Measurements from ENCODE around the gene OTOP3.

DNA sequence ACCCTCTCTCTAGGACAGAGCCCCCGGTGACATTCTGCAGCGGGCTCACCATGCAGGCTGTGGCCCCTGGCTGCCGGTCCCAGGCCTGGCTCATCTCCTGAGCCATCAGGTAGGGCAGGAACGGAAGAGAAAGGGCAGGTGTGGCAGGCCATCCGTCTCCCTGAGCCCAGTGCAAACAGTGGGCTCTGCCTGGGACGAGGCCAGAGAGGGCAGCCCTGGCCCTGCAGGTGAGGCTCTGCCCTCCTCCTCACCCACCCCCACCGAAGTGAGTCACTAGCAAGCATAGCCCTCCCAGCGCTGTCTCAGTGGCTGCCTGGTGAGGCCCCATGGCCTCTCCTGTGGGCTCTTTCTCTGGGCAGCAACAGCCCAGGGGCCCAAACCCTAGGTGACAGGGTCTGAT lies 14.5 kb downstream of the OTOP3 start:
- no peak for TF ChIP-seq POLR2A (IDR thresholded peaks at IDR 0.05)
- TF ChIP-seq, protein P1, sequence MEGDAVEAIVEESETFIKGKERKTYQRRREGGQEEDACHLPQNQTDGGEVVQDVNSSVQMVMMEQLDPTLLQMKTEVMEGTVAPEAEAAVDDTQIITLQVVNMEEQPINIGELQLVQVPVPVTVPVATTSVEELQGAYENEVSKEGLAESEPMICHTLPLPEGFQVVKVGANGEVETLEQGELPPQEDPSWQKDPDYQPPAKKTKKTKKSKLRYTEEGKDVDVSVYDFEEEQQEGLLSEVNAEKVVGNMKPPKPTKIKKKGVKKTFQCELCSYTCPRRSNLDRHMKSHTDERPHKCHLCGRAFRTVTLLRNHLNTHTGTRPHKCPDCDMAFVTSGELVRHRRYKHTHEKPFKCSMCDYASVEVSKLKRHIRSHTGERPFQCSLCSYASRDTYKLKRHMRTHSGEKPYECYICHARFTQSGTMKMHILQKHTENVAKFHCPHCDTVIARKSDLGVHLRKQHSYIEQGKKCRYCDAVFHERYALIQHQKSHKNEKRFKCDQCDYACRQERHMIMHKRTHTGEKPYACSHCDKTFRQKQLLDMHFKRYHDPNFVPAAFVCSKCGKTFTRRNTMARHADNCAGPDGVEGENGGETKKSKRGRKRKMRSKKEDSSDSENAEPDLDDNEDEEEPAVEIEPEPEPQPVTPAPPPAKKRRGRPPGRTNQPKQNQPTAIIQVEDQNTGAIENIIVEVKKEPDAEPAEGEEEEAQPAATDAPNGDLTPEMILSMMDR (IDR thresholded peaks at IDR 0.05): no peak
- TF ChIP-seq EP300 (IDR thresholded peaks at IDR 0.05; ENCODE audit: low read depth): no peak
